CD14-positive monocyte (primary cell): ENCODE results near the gene HECW1. TPM values are rescaled to one million over a fixed set of nuclear protein-coding genes. Genes with fewer than 3 reads are reported as not detected.

ENCODE experiments used
- DNase-seq, 3 donors: peaks; one replicate each; pipeline ENCODE4 v3.0.0-alpha.2; 2011 to 2022
- H2AFZ ChIP-seq: 2 replicates; pipeline ENCODE4 v1.6.0; 2012; ENCODE audit warnings: mild to moderate bottlenecking, low read depth, low read length, inconsistent platforms; ENCODE audit not compliant: insufficient read depth, poor library complexity, severe bottlenecking
- H3K27ac ChIP-seq, 2 donors: 1 replicate in 1 of 2; 2 replicates in 1 of 2; pipeline ENCODE4 v1.5.1; 2012 to 2013; ENCODE audit warnings: low read length in 2 of 2, control low read depth in 1 of 2, inconsistent platforms in 1 of 2, low read depth in 1 of 2, mild to moderate bottlenecking in 1 of 2
- H3K27me3 ChIP-seq, 2 donors: one replicate each; pipeline versions ENCODE4 v1.6.0 to v1.6.1; 2011 to 2013; ENCODE audit warnings: low read length in 2 of 2; ENCODE audit not compliant: control insufficient read depth in 2 of 2, insufficient read depth in 2 of 2
- H3K36me3 ChIP-seq, 2 donors: replicated peaks in 1 of 2; 1 replicate in 1 of 2; 2 replicates in 1 of 2; pipeline versions ENCODE4 v1.5.1 to v1.6.1; 2012 to 2013; ENCODE audit warnings: low read length in 2 of 2, control low read depth in 1 of 2, inconsistent platforms in 1 of 2, mild to moderate bottlenecking in 1 of 2; ENCODE audit not compliant: insufficient read depth in 2 of 2, control insufficient read depth in 1 of 2
- H3K4me1 ChIP-seq, 2 donors: 1 replicate in 1 of 2; 2 replicates in 1 of 2; pipeline versions ENCODE4 v1.5.1 to v1.6.1; 2012 to 2013; ENCODE audit warnings: low read length in 2 of 2, control low read depth in 1 of 2, inconsistent platforms in 1 of 2, mild to moderate bottlenecking in 1 of 2, moderate library complexity in 1 of 2; ENCODE audit not compliant: insufficient read depth in 2 of 2, control insufficient read depth in 1 of 2
- H3K4me2 ChIP-seq: replicated peaks from 2 replicates; pipeline ENCODE3; 2012; ENCODE audit warnings: low read length, moderate library complexity, mild to moderate bottlenecking; ENCODE audit not compliant: poor library complexity, severe bottlenecking; ENCODE audit errors: extremely low read depth
- H3K4me3 ChIP-seq, 3 experiments: fragments of 200-600 bp in 1 of 3; sonication (generic) in 1 of 3; replicated peaks in 1 of 3; 1 replicate in 2 of 3; 2 replicates in 1 of 3; pipeline ENCODE4 v1.5.1; 2011 to 2013; ENCODE audit warnings: low read length in 3 of 3, mild to moderate bottlenecking in 3 of 3, control low read depth in 2 of 3, low read depth in 2 of 3, inconsistent platforms in 1 of 3, moderate library complexity in 1 of 3
- H3K79me2 ChIP-seq: 2 replicates; pipeline ENCODE4 v1.6.0; 2012; ENCODE audit warnings: mild to moderate bottlenecking, control low read depth, inconsistent platforms, low read length, moderate library complexity; ENCODE audit not compliant: insufficient read depth
- H3K9ac ChIP-seq: 2 replicates; pipeline ENCODE4 v1.6.0; 2017; ENCODE audit warnings: low read length, mild to moderate bottlenecking; ENCODE audit not compliant: insufficient read depth, poor library complexity, severe bottlenecking
- H3K9me3 ChIP-seq, 2 donors: replicated peaks in 1 of 2; 1 replicate in 1 of 2; 2 replicates in 1 of 2; pipeline versions ENCODE4 v1.5.1 to v1.6.1; 2012 to 2013; ENCODE audit warnings: low read length in 2 of 2, control low read depth in 1 of 2; ENCODE audit not compliant: control insufficient read depth in 1 of 2, insufficient read depth in 1 of 2
- H4K20me1 ChIP-seq: 2 replicates; pipeline ENCODE4 v1.6.0; 2012; ENCODE audit warnings: mild to moderate bottlenecking, low read length, control low read depth, moderate library complexity; ENCODE audit not compliant: insufficient read depth
- H3K27ac Mint-ChIP-seq, 7 donors: one replicate each; pipeline ENCODE4 v1.8.0; 2020; ENCODE audit warnings: mild to moderate bottlenecking in 7 of 7, mixed read lengths in 7 of 7, moderate library complexity in 6 of 7, inconsistent platforms in 2 of 7
- H3K27me3 Mint-ChIP-seq, 3 donors: one replicate each; pipeline ENCODE4 v1.8.0; 2021 to 2022; ENCODE audit warnings: low read depth in 3 of 3, mild to moderate bottlenecking in 3 of 3, mixed read lengths in 3 of 3, moderate library complexity in 3 of 3, inconsistent platforms in 1 of 3
- H3K36me3 Mint-ChIP-seq, 2 donors: one replicate each; pipeline ENCODE4 v1.8.0; 2020; ENCODE audit warnings: mixed read lengths in 2 of 2, inconsistent platforms in 1 of 2, mild to moderate bottlenecking in 1 of 2
- H3K4me1 Mint-ChIP-seq: one replicate; pipeline ENCODE4 v1.8.0; 2020; ENCODE audit warnings: mild to moderate bottlenecking, mixed read lengths
- H3K4me3 Mint-ChIP-seq, 2 donors: one replicate each; pipeline ENCODE4 v1.8.0; 2020; ENCODE audit warnings: mild to moderate bottlenecking in 2 of 2, mixed read lengths in 2 of 2, moderate library complexity in 1 of 2
- H3K9me3 Mint-ChIP-seq, 7 donors: one replicate each; pipeline ENCODE4 v1.8.0; 2020 to 2022; ENCODE audit warnings: mixed read lengths in 7 of 7, mild to moderate bottlenecking in 6 of 7, moderate library complexity in 6 of 7, inconsistent platforms in 2 of 7
- CTCF ChIP-seq: fragments of 200-600 bp; IDR thresholded peaks from one replicate; pipeline ENCODE4 v1.8.0; 2022; ENCODE audit warnings: antibody characterized with exemption, mild to moderate bottlenecking
- WGBS: methylation state at CpG from one replicate; pipeline ENCODE4 v1.1.5; 2013; ENCODE audit warnings: missing lambda C conversion rate; ENCODE audit not compliant: insufficient coverage; 5-methylcytosine and 5-hydroxymethylcytosine counted together
- intact Hi-C, 2 donors: fragments of 100-400 bp; cut with micrococcal nuclease; formaldehyde crosslinking; loops; one replicate each; pipeline versions ENCODE4 v1.15.0 to v1.15.1; 2023
- polyA plus RNA-seq, 3 donors: library from polyadenylated mRNA; depleted of rRNA in 1 of 3; unstranded in 2 of 3; stranded (reverse) in 1 of 3; fragments of 300-500 nt in 2 of 3; fragments of >200 nt in 1 of 3; fragmentation: Illumina TruSeq in 2 of 3; gene quantifications; 1 replicate in 2 of 3; 2 replicates in 1 of 3; pipeline ENCODE4 v1.2.3, GENCODE V29; 2012 to 2021

Gene HECW1
- polyA plus RNA-seq, 3 donors = not detected

- TF ChIP-seq CTCF = no peak
- Histone ChIP-seq H3K4me1 (no peaks in the 10 kb centered on the region), H3K9ac (no peak overlapping the region), H3K36me3 (no peaks in the 10 kb centered on the region), H3K27ac (no peak overlapping the region), H3K27me3 (peaks cover 0 to 2% of the 10 kb centered on the region in 2 donors), H3K4me2 (no peak overlapping the region), H4K20me1 (no peaks in the 10 kb centered on the region), H3K9me3 (no peaks in the 10 kb centered on the region), H3K4me3 (no peak overlapping the region), H3K79me2 (no peaks in the 10 kb centered on the region), H2AFZ (no peak overlapping the region)
- DNase-seq = no peak
- intact Hi-C loops = no loop called here
- Mint-ChIP-seq H3K9me3 (peaks cover 0 to 2% (median 1%) of the 10 kb centered on the region in 7 donors), H3K27me3 (peaks cover 9 to 21% (median 13%) of the 10 kb centered on the region in 3 donors), H3K36me3 (no peaks in the 10 kb centered on the region), H3K4me1 (no peaks in the 10 kb centered on the region), H3K4me3 (no peak overlapping the region), H3K27ac (no peak overlapping the region)
- 81% methylated on average over 2 of the region's 5 CpGs for WGBS
Observed at GRCh38 chr7:43492896-43493295, 380.4 kb downstream of the HECW1 start.

GRCh38 chr7:43495572-43495971 is 383.1 kb downstream of the HECW1 start:
- WGBS = no CpG with 5 or more reads among the region's 4 CpGs
- Histone ChIP-seq H4K20me1 (no peaks in the 10 kb centered on the region), H3K4me3 (no peak overlapping the region), H3K36me3 (no peaks in the 10 kb centered on the region), H3K27me3 (peaks cover 0 to 2% of the 10 kb centered on the region in 2 donors), H3K9ac (no peak overlapping the region), H3K27ac (no peak overlapping the region), H2AFZ (no peak overlapping the region), H3K79me2 (no peaks in the 10 kb centered on the region), H3K4me1 (no peaks in the 10 kb centered on the region), H3K9me3 (no peaks in the 10 kb centered on the region), H3K4me2 (no peak overlapping the region)
- H3K4me3 Mint-ChIP-seq = no peak overlapping the region
- TF ChIP-seq CTCF = no peak
- DNase-seq = no peak
- intact Hi-C loops = no loop called here
- H3K4me1 Mint-ChIP-seq = no peaks in the 10 kb centered on the region
- no peaks in the 10 kb centered on the region for H3K36me3 Mint-ChIP-seq
- no peak overlapping the region for H3K27ac Mint-ChIP-seq
- H3K27me3 Mint-ChIP-seq = peaks cover 16 to 26% (median 17%) of the 10 kb centered on the region in 3 donors
- H3K9me3 Mint-ChIP-seq = peaks cover 0 to 3% (median 0%) of the 10 kb centered on the region in 7 donors
